GM23338 (cell line): ENCODE results near the gene UGT2A1. TPM values are rescaled to one million over a fixed set of nuclear protein-coding genes. Genes with fewer than 3 reads are reported as not detected.

Source experiments
- ATAC-seq: fragments of 200-7000 bp; cut with Tn5 transposase; 3 replicates; pipeline ENCODE4 v1.9.1; 2020
- DNase-seq: peaks from one replicate; pipeline ENCODE4 v3.0.0-alpha.2; 2015; ENCODE audit warnings: low spot score
- H2AFZ ChIP-seq: fragments of 200-600 bp; sonication (generic); 2 replicates; pipeline ENCODE4 v1.8.0; 2016; ENCODE audit warnings: antibody characterized with exemption, mild to moderate bottlenecking, moderate library complexity
- H3F3A ChIP-seq: fragments of 200-600 bp; sonication (generic); replicated peaks from 2 replicates; pipeline ENCODE4 v1.8.0; 2017; ENCODE audit warnings: antibody characterized with exemption, mixed run types, low read depth
- H3K27ac ChIP-seq: fragments of 200-600 bp; sonication (generic); 2 replicates; pipeline ENCODE4 v1.6.1; 2016; ENCODE audit warnings: low read depth
- H3K27me3 ChIP-seq: fragments of 200-600 bp; sonication (generic); 2 replicates; pipeline ENCODE4 v1.8.0; 2016; ENCODE audit warnings: mild to moderate bottlenecking, mixed run types, moderate library complexity; ENCODE audit not compliant: insufficient read depth
- H3K36me3 ChIP-seq: fragments of 200-600 bp; sonication (generic); 2 replicates; pipeline ENCODE4 v1.8.0; 2016; ENCODE audit warnings: mild to moderate bottlenecking; ENCODE audit not compliant: insufficient read depth
- H3K4me1 ChIP-seq: fragments of 200-600 bp; sonication (generic); 2 replicates; pipeline ENCODE4 v1.8.0; 2016; ENCODE audit warnings: mild to moderate bottlenecking, moderate library complexity; ENCODE audit not compliant: insufficient read depth
- H3K4me2 ChIP-seq: fragments of 200-600 bp; sonication (generic); 2 replicates; pipeline ENCODE4 v1.7.1; 2017; ENCODE audit warnings: mixed run types
- H3K4me3 ChIP-seq: fragments of 200-600 bp; sonication (generic); 2 replicates; pipeline ENCODE4 v1.6.1; 2016; ENCODE audit warnings: mixed run types
- H3K79me2 ChIP-seq: fragments of 200-600 bp; sonication (generic); replicated peaks from 2 replicates; pipeline ENCODE4 v1.8.0; 2017; ENCODE audit warnings: mild to moderate bottlenecking; ENCODE audit not compliant: insufficient read depth
- H3K9me2 ChIP-seq: fragments of 200-600 bp; sonication (generic); 2 replicates; pipeline ENCODE4 v1.8.0; 2017; ENCODE audit not compliant: insufficient read depth
- H4K20me1 ChIP-seq: fragments of 200-600 bp; sonication (generic); replicated peaks from 2 replicates; pipeline ENCODE4 v1.8.0; 2017; ENCODE audit warnings: mild to moderate bottlenecking; ENCODE audit not compliant: insufficient read depth
- H3K27ac Mint-ChIP-seq: 2 replicates; pipeline ENCODE4 v1.8.0; 2020; ENCODE audit warnings: inconsistent platforms, mild to moderate bottlenecking, moderate library complexity, mixed read lengths
- H3K27me3 Mint-ChIP-seq: 3 replicates; pipeline ENCODE4 v1.8.0; 2022; ENCODE audit warnings: low read depth, mild to moderate bottlenecking, moderate library complexity, mixed read lengths, inconsistent platforms; ENCODE audit not compliant: insufficient read depth, poor library complexity
- H3K36me3 Mint-ChIP-seq: 3 replicates; pipeline ENCODE4 v1.8.0; 2021; ENCODE audit warnings: low read depth, mild to moderate bottlenecking, inconsistent platforms, moderate library complexity, mixed read lengths
- H3K4me1 Mint-ChIP-seq: 3 replicates; pipeline ENCODE4 v1.8.0; 2020; ENCODE audit warnings: mild to moderate bottlenecking, inconsistent platforms, mixed read lengths
- H3K4me3 Mint-ChIP-seq: 3 replicates; pipeline ENCODE4 v1.8.0; 2021; ENCODE audit warnings: moderate library complexity, mild to moderate bottlenecking, inconsistent platforms, mixed read lengths
- H3K9me3 Mint-ChIP-seq: 3 replicates; pipeline ENCODE4 v1.8.0; 2020; ENCODE audit warnings: moderate library complexity, mild to moderate bottlenecking, inconsistent platforms, mixed read lengths
- CREB1 ChIP-seq: fragments of 250-450 bp; sonication (Bioruptor Pico); IDR thresholded peaks from 2 replicates; pipeline ENCODE4 v1.5.0; 2020; ENCODE audit warnings: low read depth, mild to moderate bottlenecking, moderate library complexity
- ETS1 ChIP-seq: IDR thresholded peaks from 2 replicates; pipeline ENCODE4 v1.6.1; 2016; ENCODE audit warnings: antibody characterized with exemption
- EZH2 ChIP-seq: fragments of 200-600 bp; sonication (generic); IDR thresholded peaks from one replicate; pipeline ENCODE4 v1.8.0; 2017; ENCODE audit warnings: antibody characterized with exemption, mild to moderate bottlenecking, low read depth; ENCODE audit not compliant: unreplicated experiment
- EZH2phosphoT487 ChIP-seq: fragments of 200-600 bp; sonication (generic); IDR thresholded peaks from one replicate; pipeline ENCODE4 v1.8.1; 2018; ENCODE audit warnings: antibody characterized with exemption; ENCODE audit not compliant: unreplicated experiment
- NANOG ChIP-seq: IDR thresholded peaks from 2 replicates; pipeline ENCODE4 v1.6.1; 2016; ENCODE audit warnings: antibody characterized with exemption, borderline replicate concordance
- POLR2AphosphoS5 ChIP-seq: IDR thresholded peaks from 2 replicates; pipeline ENCODE4 v1.6.1; 2016; ENCODE audit warnings: antibody characterized with exemption, low read depth
- REST ChIP-seq: IDR thresholded peaks from one replicate; pipeline ENCODE4 v1.6.1; 2018; ENCODE audit warnings: antibody characterized with exemption; ENCODE audit not compliant: unreplicated experiment
- STAT1 ChIP-seq: IDR thresholded peaks from one replicate; pipeline ENCODE4 v1.6.1; 2016; ENCODE audit warnings: antibody characterized with exemption; ENCODE audit not compliant: unreplicated experiment
- ZNF114 ChIP-seq: fragments of 250-450 bp; sonication (Bioruptor Pico); IDR thresholded peaks from 2 replicates; pipeline ENCODE4 v1.5.0; 2020; ENCODE audit warnings: mild to moderate bottlenecking, moderate library complexity
- ZNF331 ChIP-seq: fragments of 250-450 bp; sonication (Bioruptor Pico); IDR thresholded peaks from 2 replicates; pipeline ENCODE4 v1.5.0; 2020; ENCODE audit warnings: low read depth, mild to moderate bottlenecking, moderate library complexity
- polyA plus RNA-seq: library from polyadenylated mRNA; unstranded; fragments of >200 nt; fragmentation: Nextera tagmentation; extraction: Ambion mirVana; gene quantifications from 2 replicates; pipeline ENCODE4 v1.2.1, GENCODE V29; 2016
- total RNA-seq: library from RNA; depleted of rRNA; stranded (reverse); fragments of >200 nt; shearing (Covaris generic); gene quantifications from 2 replicates; pipeline ENCODE4 v1.2.3, GENCODE V29; 2014

The UGT2A1 gene
- total and polyA plus RNA-seq, 2 experiments from 2014 or later, result not detected

GRCh38 chr4:69594382-69594781, 58.7 kb downstream of the UGT2A1 start (continued):
- no peak for TF ChIP-seq EZH2phosphoT487
- TF ChIP-seq REST, result no peak
- TF ChIP-seq EZH2, result no peak
- no peak for TF ChIP-seq ETS1
- no peak for TF ChIP-seq NANOG
- TF ChIP-seq ZNF114 (CRISPR knock-in tag), result no peak
- TF ChIP-seq STAT1, result no peak

- ATAC-seq (no peak), DNase-seq (no peak)
- H3K4me1 Mint-ChIP-seq, result no peaks in the 10 kb centered on the region
- Histone ChIP-seq H3K27ac (no peak overlapping the region), H3K27me3 (no peaks in the 10 kb centered on the region), H4K20me1 (no peaks in the 10 kb centered on the region), H2AFZ (no peak overlapping the region), H3F3A (no peaks in the 10 kb centered on the region), H3K79me2 (no peaks in the 10 kb centered on the region), H3K4me3 (no peak overlapping the region), H3K9me2 (no peaks in the 10 kb centered on the region), H3K36me3 (no peaks in the 10 kb centered on the region), H3K4me1 (no peaks in the 10 kb centered on the region), H3K4me2 (no peak overlapping the region)
- no peaks in the 10 kb centered on the region for H3K36me3 Mint-ChIP-seq
- no peaks in the 10 kb centered on the region for H3K9me3 Mint-ChIP-seq
- TF ChIP-seq ZNF331 (CRISPR knock-in tag) (no peak), POLR2AphosphoS5 (no peak), EZH2 (no peak)
- H3K4me3 Mint-ChIP-seq, result no peak overlapping the region
- H3K27me3 Mint-ChIP-seq, result no peaks in the 10 kb centered on the region
- H3K27ac Mint-ChIP-seq, result no peak overlapping the region; the same call in 1 of the 2 replicates
Observed at GRCh38 chr4:69591364-69591763, 61.7 kb downstream of the UGT2A1 start.

- H3F3A ChIP-seq, result no peaks in the 10 kb centered on the region
- no peaks in the 10 kb centered on the region for H3K36me3 ChIP-seq
- H3K9me2 ChIP-seq, result no peaks in the 10 kb centered on the region
- H3K79me2 ChIP-seq, result no peaks in the 10 kb centered on the region
- Mint-ChIP-seq H3K4me3 (no peak overlapping the region), H3K27ac (no peak overlapping the region), H3K9me3 (no peaks in the 10 kb centered on the region), H3K36me3 (no peaks in the 10 kb centered on the region), H3K4me1 (no peaks in the 10 kb centered on the region), H3K27me3 (no peaks in the 10 kb centered on the region)
- no peak overlapping the region for H3K4me3 ChIP-seq
- H4K20me1 ChIP-seq, result no peaks in the 10 kb centered on the region
- H3K4me1 ChIP-seq, result no peaks in the 10 kb centered on the region
- DNase-seq (no peak), ATAC-seq (no peak)
- peak overlapping the region; percentile 2; the same call in 1 of the 2 replicates for H2AFZ ChIP-seq
- no peak overlapping the region for H3K4me2 ChIP-seq
- H3K27me3 ChIP-seq, result no peaks in the 10 kb centered on the region
- H3K27ac ChIP-seq, result no peak overlapping the region
- TF ChIP-seq CREB1 (no peak), REST (no peak), NANOG (no peak)
Observed at GRCh38 chr4:69589884-69590283, 63.2 kb downstream of the UGT2A1 start.
